Measurements from ENCODE around the gene NUDT22. TPM values are rescaled to one million over a fixed set of nuclear protein-coding genes. Genes with fewer than 3 reads are reported as not detected.

The NUDT22 gene
- total RNA-seq, 1 donor from 2014 or later, result 40.7 TPM

DNA sequence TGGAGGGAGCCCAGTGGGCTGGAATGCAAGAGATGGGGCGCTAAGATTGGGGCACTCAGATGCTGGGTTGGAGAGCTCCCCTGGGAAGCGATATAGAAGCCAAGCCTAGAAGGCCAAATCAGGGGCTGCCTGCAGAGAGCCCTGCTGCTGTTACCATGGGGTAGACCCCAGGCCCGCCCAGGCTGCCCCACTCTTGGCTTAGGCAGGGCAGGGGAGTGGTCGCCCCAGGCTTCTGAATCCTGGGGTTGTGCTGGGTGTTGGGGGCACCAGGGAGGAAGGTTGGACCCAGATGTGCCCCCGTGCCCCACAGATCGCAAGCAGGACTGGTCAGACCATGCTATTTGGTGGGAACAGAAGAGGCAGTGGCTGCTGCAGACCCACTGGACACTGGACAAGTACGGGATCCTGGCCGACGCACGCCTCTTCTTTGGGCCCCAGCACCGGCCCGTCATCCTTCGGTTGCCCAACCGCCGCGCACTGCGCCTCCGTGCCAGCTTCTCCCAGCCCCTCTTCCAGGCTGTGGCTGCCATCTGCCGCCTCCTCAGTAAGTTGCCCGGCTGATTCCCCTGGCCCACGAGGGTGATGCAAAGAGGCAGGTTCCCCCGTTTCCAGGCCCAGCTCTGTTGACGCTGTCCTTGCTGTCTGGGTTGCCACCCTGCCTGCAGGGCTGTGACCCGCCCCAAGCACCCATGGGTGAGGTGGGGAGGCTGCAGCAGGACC is 15.6 kb upstream of the NUDT22 start:
- FAIRE-seq (no peak), DNase-seq (ENCODE audit: low read depth) (no peak)
- H3K4me2 ChIP-seq (ENCODE audit: low read length), result no peak overlapping the region
- H3K36me3 ChIP-seq (ENCODE audit: insufficient read depth, low read length), result peaks cover 3% of the 10 kb centered on the region
- H3K9me3 ChIP-seq (ENCODE audit: insufficient read depth, low read depth, low read length), result no peaks in the 10 kb centered on the region
- no peak overlapping the region for H3K9ac ChIP-seq (ENCODE audit: low read length)
- peaks cover 10% of the 10 kb centered on the region for H3K4me1 Mint-ChIP-seq (ENCODE audit: low read depth, unreplicated experiment)
- H3K4me1 ChIP-seq (ENCODE audit: insufficient read depth, low read length), result peaks cover 18% of the 10 kb centered on the region
- H4K20me1 ChIP-seq (ENCODE audit: insufficient read depth, low read length), result no peaks in the 10 kb centered on the region
- no peak overlapping the region for H3K27ac ChIP-seq (ENCODE audit: low read depth, low read length)
- H3K27ac Mint-ChIP-seq (ENCODE audit: unreplicated experiment), result no peak overlapping the region
- no peaks in the 10 kb centered on the region for H3K9me3 Mint-ChIP-seq (ENCODE audit: unreplicated experiment)
- no peak overlapping the region for H3K4me3 Mint-ChIP-seq (ENCODE audit: unreplicated experiment)
- no peaks in the 10 kb centered on the region for H3K79me2 ChIP-seq (ENCODE audit: insufficient read depth, low read length)
- no peak for TF ChIP-seq EZH2 (IDR thresholded peaks at IDR 0.05; ENCODE audit: insufficient read depth, low read length)
- TF ChIP-seq, protein P1, sequence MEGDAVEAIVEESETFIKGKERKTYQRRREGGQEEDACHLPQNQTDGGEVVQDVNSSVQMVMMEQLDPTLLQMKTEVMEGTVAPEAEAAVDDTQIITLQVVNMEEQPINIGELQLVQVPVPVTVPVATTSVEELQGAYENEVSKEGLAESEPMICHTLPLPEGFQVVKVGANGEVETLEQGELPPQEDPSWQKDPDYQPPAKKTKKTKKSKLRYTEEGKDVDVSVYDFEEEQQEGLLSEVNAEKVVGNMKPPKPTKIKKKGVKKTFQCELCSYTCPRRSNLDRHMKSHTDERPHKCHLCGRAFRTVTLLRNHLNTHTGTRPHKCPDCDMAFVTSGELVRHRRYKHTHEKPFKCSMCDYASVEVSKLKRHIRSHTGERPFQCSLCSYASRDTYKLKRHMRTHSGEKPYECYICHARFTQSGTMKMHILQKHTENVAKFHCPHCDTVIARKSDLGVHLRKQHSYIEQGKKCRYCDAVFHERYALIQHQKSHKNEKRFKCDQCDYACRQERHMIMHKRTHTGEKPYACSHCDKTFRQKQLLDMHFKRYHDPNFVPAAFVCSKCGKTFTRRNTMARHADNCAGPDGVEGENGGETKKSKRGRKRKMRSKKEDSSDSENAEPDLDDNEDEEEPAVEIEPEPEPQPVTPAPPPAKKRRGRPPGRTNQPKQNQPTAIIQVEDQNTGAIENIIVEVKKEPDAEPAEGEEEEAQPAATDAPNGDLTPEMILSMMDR (IDR thresholded peaks at IDR 0.05; ENCODE audit: insufficient read depth, low read depth, low read length), result no peak
- H3K27me3 Mint-ChIP-seq (ENCODE audit: low read depth, unreplicated experiment), result no peaks in the 10 kb centered on the region
- H3K4me3 ChIP-seq (ENCODE audit: insufficient read depth, low read depth, low read length), result no peak overlapping the region
- peaks cover 16% of the 10 kb centered on the region for H3K36me3 Mint-ChIP-seq (ENCODE audit: low read depth, unreplicated experiment)
- no peak overlapping the region for H2AFZ ChIP-seq (ENCODE audit: low read depth, low read length)
- no peaks in the 10 kb centered on the region for H3K27me3 ChIP-seq (ENCODE audit: insufficient read depth, low read length)

DNA sequence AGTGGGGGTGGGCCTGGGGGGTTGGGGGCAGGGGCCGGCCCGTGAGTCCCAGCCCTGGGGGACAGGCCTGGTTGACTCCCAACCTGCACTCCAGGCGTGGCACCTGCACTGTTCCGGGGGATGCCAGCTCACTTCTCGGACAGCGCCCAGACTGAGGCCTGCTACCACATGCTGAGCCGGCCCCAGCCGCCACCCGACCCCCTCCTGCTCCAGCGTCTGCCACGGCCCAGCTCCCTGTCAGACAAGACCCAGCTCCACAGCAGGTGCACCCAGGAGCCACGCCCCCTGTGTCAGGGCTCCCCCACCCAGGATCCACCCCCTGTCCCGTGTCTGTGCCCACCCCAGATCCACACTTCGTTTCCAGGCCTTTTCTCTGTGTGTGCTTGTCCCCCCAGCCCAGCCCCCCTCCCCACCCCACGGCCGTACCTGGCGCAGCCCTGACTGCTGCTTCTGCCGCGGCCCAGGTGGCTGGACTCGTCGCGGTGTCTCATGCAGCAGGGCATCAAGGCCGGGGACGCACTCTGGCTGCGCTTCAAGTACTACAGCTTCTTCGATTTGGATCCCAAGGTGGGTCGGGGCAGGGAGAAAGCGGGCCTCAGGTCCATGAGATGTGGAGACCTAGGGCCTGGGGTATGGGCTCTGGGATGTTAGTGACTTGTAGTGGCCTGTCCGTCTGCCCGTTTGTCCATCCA is 14.7 kb upstream of the NUDT22 start:
- no peak for FAIRE-seq
- Mint-ChIP-seq H3K36me3 (ENCODE audit: low read depth, unreplicated experiment) (peaks cover 14% of the 10 kb centered on the region), H3K27ac (ENCODE audit: unreplicated experiment) (no peak overlapping the region), H3K27me3 (ENCODE audit: low read depth, unreplicated experiment) (no peaks in the 10 kb centered on the region), H3K4me1 (ENCODE audit: low read depth, unreplicated experiment) (peaks cover 9% of the 10 kb centered on the region), H3K9me3 (ENCODE audit: unreplicated experiment) (no peaks in the 10 kb centered on the region), H3K4me3 (ENCODE audit: unreplicated experiment) (no peak overlapping the region)
- DNase-seq (ENCODE audit: low read depth), result no peak
- H4K20me1 ChIP-seq (ENCODE audit: insufficient read depth, low read length), result no peaks in the 10 kb centered on the region
- H3K79me2 ChIP-seq (ENCODE audit: insufficient read depth, low read length), result no peaks in the 10 kb centered on the region
- TF ChIP-seq, protein P1 (IDR thresholded peaks at IDR 0.05; ENCODE audit: insufficient read depth, low read depth, low read length), result no peak
- TF ChIP-seq EZH2 (IDR thresholded peaks at IDR 0.05; ENCODE audit: insufficient read depth, low read length), result no peak
- H2AFZ ChIP-seq (ENCODE audit: low read depth, low read length), result no peak overlapping the region
- no peaks in the 10 kb centered on the region for H3K9me3 ChIP-seq (ENCODE audit: insufficient read depth, low read depth, low read length)
- peaks cover under 1% of the 10 kb centered on the region for H3K36me3 ChIP-seq (ENCODE audit: insufficient read depth, low read length)
- H3K4me3 ChIP-seq (ENCODE audit: insufficient read depth, low read depth, low read length), result no peak overlapping the region
- no peaks in the 10 kb centered on the region for H3K27me3 ChIP-seq (ENCODE audit: insufficient read depth, low read length)
- H3K9ac ChIP-seq (ENCODE audit: low read length), result no peak overlapping the region
- peaks cover 17% of the 10 kb centered on the region for H3K4me1 ChIP-seq (ENCODE audit: insufficient read depth, low read length)
- H3K27ac ChIP-seq (ENCODE audit: low read depth, low read length), result no peak overlapping the region
- H3K4me2 ChIP-seq (ENCODE audit: low read length), result no peak overlapping the region

DNA sequence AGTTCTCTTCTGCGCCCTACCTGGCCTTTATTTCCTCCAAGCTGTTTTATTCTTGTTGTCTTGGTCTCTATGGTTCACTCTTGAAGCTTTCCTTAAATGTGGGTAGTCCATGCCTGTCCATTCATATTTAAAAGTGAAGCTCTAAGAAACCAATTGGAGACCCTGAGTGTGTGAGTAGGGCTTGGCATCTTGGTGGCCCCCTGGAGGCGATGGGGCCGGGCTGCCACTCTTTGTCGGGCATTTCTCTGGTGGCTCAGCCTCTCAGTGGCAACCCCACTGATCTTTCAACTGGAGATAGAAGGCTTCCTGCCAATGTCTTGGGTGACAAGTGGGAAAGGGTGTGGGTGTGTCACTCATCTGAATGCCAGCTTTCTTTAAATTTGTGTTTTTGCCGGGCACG is 9.2 kb upstream of the NUDT22 start:
- DNase-seq (ENCODE audit: low read depth), result no peak
- no peaks in the 10 kb centered on the region for H3K36me3 ChIP-seq (ENCODE audit: insufficient read depth, low read length)
- no peak for FAIRE-seq
- H3K27ac ChIP-seq (ENCODE audit: low read depth, low read length), result no peak overlapping the region
- no peaks in the 10 kb centered on the region for H3K4me1 ChIP-seq (ENCODE audit: insufficient read depth, low read length)
- H3K27me3 ChIP-seq (ENCODE audit: insufficient read depth, low read length), result no peaks in the 10 kb centered on the region
- H3K79me2 ChIP-seq (ENCODE audit: insufficient read depth, low read length), result no peaks in the 10 kb centered on the region
- Mint-ChIP-seq H3K27ac (ENCODE audit: unreplicated experiment) (no peak overlapping the region), H3K4me3 (ENCODE audit: unreplicated experiment) (no peak overlapping the region), H3K27me3 (ENCODE audit: low read depth, unreplicated experiment) (no peaks in the 10 kb centered on the region), H3K4me1 (ENCODE audit: low read depth, unreplicated experiment) (peaks cover 2% of the 10 kb centered on the region), H3K36me3 (ENCODE audit: low read depth, unreplicated experiment) (peaks cover 17% of the 10 kb centered on the region), H3K9me3 (ENCODE audit: unreplicated experiment) (no peaks in the 10 kb centered on the region)
- H3K9ac ChIP-seq (ENCODE audit: low read length), result no peak overlapping the region
- no peak overlapping the region for H3K4me2 ChIP-seq (ENCODE audit: low read length)
- H4K20me1 ChIP-seq (ENCODE audit: insufficient read depth, low read length), result no peaks in the 10 kb centered on the region
- no peak for TF ChIP-seq EZH2 (IDR thresholded peaks at IDR 0.05; ENCODE audit: insufficient read depth, low read length)
- TF ChIP-seq, protein P1 (IDR thresholded peaks at IDR 0.05; ENCODE audit: insufficient read depth, low read depth, low read length), result no peak
- H2AFZ ChIP-seq (ENCODE audit: low read depth, low read length), result no peak overlapping the region
- no peaks in the 10 kb centered on the region for H3K9me3 ChIP-seq (ENCODE audit: insufficient read depth, low read depth, low read length)
- no peak overlapping the region for H3K4me3 ChIP-seq (ENCODE audit: insufficient read depth, low read depth, low read length)
